HepG2 (cell line): Measurements from ENCODE around the gene TMEM184B. TPM values are rescaled to one million over a fixed set of nuclear protein-coding genes. Genes with fewer than 3 reads are reported as not detected.
A peak's percentile ranks its signal among the peaks of the same experiment; 100 is the strongest.

Experiments used
- ARID5B ChIP-seq: IDR thresholded peaks from 2 replicates; pipeline ENCODE4 v1.4.0; 2020; ENCODE audit warnings: mild to moderate bottlenecking, missing genetic modification reagents
- BCL6 ChIP-seq: IDR thresholded peaks from 2 replicates; pipeline ENCODE4 v1.6.1; 2016; ENCODE audit warnings: missing genetic modification reagents, missing compliant biosample characterization
- DMAP1 ChIP-seq: IDR thresholded peaks from 2 replicates; pipeline ENCODE4 v1.6.1; 2016
- DPF2 ChIP-seq: sonication (generic); formaldehyde crosslinking; IDR thresholded peaks from 2 replicates; pipeline ENCODE4 v1.4.0; 2020; ENCODE audit warnings: mild to moderate bottlenecking, low read depth, missing genetic modification reagents, borderline replicate concordance
- FOXA1 ChIP-seq, 2 experiments: fragments of 450-650 bp in 1 of 2; sonication (generic) in 1 of 2; formaldehyde crosslinking in 1 of 2; IDR thresholded peaks; 2 replicates each; pipeline versions ENCODE4 v1.4.0 to v1.6.1; 2016 to 2020; ENCODE audit warnings: missing genetic modification reagents in 1 of 2
- JUN ChIP-seq: sonication (generic); formaldehyde crosslinking; IDR thresholded peaks from 2 replicates; pipeline ENCODE4 v1.4.0; 2020; ENCODE audit warnings: mild to moderate bottlenecking, missing genetic modification reagents
- KDM5B ChIP-seq: sonication (generic); formaldehyde crosslinking; IDR thresholded peaks from 2 replicates; pipeline ENCODE4 v1.4.0; 2020; ENCODE audit warnings: missing genetic modification reagents, mild to moderate bottlenecking, borderline replicate concordance
- PHF21A ChIP-seq: sonication (generic); formaldehyde crosslinking; IDR thresholded peaks from 2 replicates; pipeline ENCODE4 v1.5.0; 2020; ENCODE audit warnings: mild to moderate bottlenecking, missing genetic modification reagents
- POGZ ChIP-seq: sonication (generic); formaldehyde crosslinking; IDR thresholded peaks from 2 replicates; pipeline ENCODE4 v1.4.0; 2020; ENCODE audit warnings: mild to moderate bottlenecking, missing genetic modification reagents
- RORA ChIP-seq: sonication (generic); formaldehyde crosslinking; IDR thresholded peaks from 2 replicates; pipeline ENCODE4 v1.5.0; 2020; ENCODE audit warnings: mild to moderate bottlenecking, missing genetic modification reagents, moderate library complexity
- SNAPC2 ChIP-seq: sonication (generic); formaldehyde crosslinking; IDR thresholded peaks from 2 replicates; pipeline ENCODE4 v1.8.1; 2022; ENCODE audit warnings: mild to moderate bottlenecking, missing genetic modification reagents
- TEAD2 ChIP-seq: sonication (generic); formaldehyde crosslinking; IDR thresholded peaks from 2 replicates; pipeline ENCODE4 v1.9.0; 2021; ENCODE audit warnings: missing genetic modification reagents
- TOE1 ChIP-seq: sonication (generic); formaldehyde crosslinking; IDR thresholded peaks from 2 replicates; pipeline ENCODE4 v1.4.0; 2020; ENCODE audit warnings: mild to moderate bottlenecking, missing genetic modification reagents
- ZBTB7B ChIP-seq: sonication (generic); formaldehyde crosslinking; IDR thresholded peaks from 2 replicates; pipeline ENCODE4 v1.4.0; 2020; ENCODE audit warnings: missing genetic modification reagents
- ZFP36L1 ChIP-seq: sonication (generic); formaldehyde crosslinking; IDR thresholded peaks from 2 replicates; pipeline ENCODE4 v1.8.0; 2022; ENCODE audit warnings: mild to moderate bottlenecking, missing genetic modification reagents, moderate library complexity
- ZNF33A ChIP-seq: sonication (generic); formaldehyde crosslinking; IDR thresholded peaks from 2 replicates; pipeline ENCODE4 v1.5.1; 2020; ENCODE audit warnings: missing genetic modification reagents, mild to moderate bottlenecking, moderate library complexity, borderline replicate concordance
- ZNF589 ChIP-seq: sonication (generic); formaldehyde crosslinking; conservative IDR thresholded peaks from 2 replicates; pipeline ENCODE4 v1.8.0; 2022; ENCODE audit warnings: mild to moderate bottlenecking, moderate library complexity, missing genetic modification reagents
- ZNF607 ChIP-seq: sonication (generic); formaldehyde crosslinking; IDR thresholded peaks from 2 replicates; pipeline ENCODE4 v1.5.1; 2020; ENCODE audit warnings: missing genetic modification reagents, mild to moderate bottlenecking, borderline replicate concordance
- ZNF616 ChIP-seq: sonication (generic); formaldehyde crosslinking; IDR thresholded peaks from 2 replicates; pipeline ENCODE4 v1.5.0; 2020; ENCODE audit warnings: low read depth, mild to moderate bottlenecking, missing genetic modification reagents
- ZNF687 ChIP-seq: sonication (generic); formaldehyde crosslinking; IDR thresholded peaks from 2 replicates; pipeline ENCODE4 v1.5.1; 2020; ENCODE audit warnings: mild to moderate bottlenecking, missing genetic modification reagents, moderate library complexity
- ZNF746 ChIP-seq: sonication (generic); formaldehyde crosslinking; IDR thresholded peaks from 2 replicates; pipeline ENCODE4 v1.8.0; 2022; ENCODE audit warnings: mild to moderate bottlenecking, missing genetic modification reagents
- polyA plus RNA-seq, 8 experiments: library from polyadenylated mRNA; depleted of rRNA in 3 of 8; stranded (reverse) in 7 of 8; unstranded in 1 of 8; fragments of >200 nt; fragmentation: Illumina TruSeq in 4 of 8; extraction: Trizol in 4 of 8; gene quantifications; 2 replicates each; pipeline versions ENCODE4 v1.2.1 to v1.2.3, GENCODE V29; 2011 to 2016; ENCODE audit warnings: low read depth in 4 of 8, missing spikeins in 1 of 8, mixed read lengths in 1 of 8; ENCODE audit not compliant: insufficient read depth in 1 of 8
- total RNA-seq, 5 experiments: library from RNA; depleted of rRNA; stranded (reverse); fragments of >200 nt; fragmentation: Illumina TruSeq; extraction: Trizol; gene quantifications; 2 replicates each; pipeline ENCODE4 v1.2.3, GENCODE V29; 2016; ENCODE audit warnings: low read depth in 1 of 5

Gene TMEM184B
- total and polyA plus RNA-seq, 2 of the 13 experiments (the other 11 are each of a cell fraction or from before 2014, with no cell fraction given), result 15.9 to 16.0 TPM

GRCh38 chr22:38309614-38310517 is 37.1 kb upstream of the TMEM184B start (continued):
- TF ChIP-seq ZNF589 (CRISPR knock-in tag), result no peak
- peak; percentile 81 for TF ChIP-seq ARID5B (CRISPR knock-in tag)
- no peak for TF ChIP-seq RORA (CRISPR knock-in tag)
- peak; percentile 81; the same call in 1 of the 2 replicates for TF ChIP-seq ZBTB7B
- peak; percentile 82 for TF ChIP-seq BCL6 (CRISPR knock-in tag)
- TF ChIP-seq JUN, result peak; percentile 43; the same call in 1 of the 2 replicates
- no peak for TF ChIP-seq TOE1 (CRISPR knock-in tag)
- no peak for TF ChIP-seq ZNF33A (CRISPR knock-in tag)
- peak; percentile 60; the same call in 1 of the 2 replicates for TF ChIP-seq ZNF607 (CRISPR knock-in tag)
- TF ChIP-seq POGZ, result 0 out of 2 replicates have a peak, but pooled peaks have one; percentile 18
- peak; percentile 95; the same call in 1 of the 2 replicates for TF ChIP-seq PHF21A (CRISPR knock-in tag)
- peak; percentile 47; the same call in 1 of the 2 replicates for TF ChIP-seq DMAP1 (CRISPR knock-in tag)
- TF ChIP-seq TEAD2 (CRISPR knock-in tag), result no peak
- 0 out of 2 replicates have a peak, but pooled peaks have one; percentile 46 for TF ChIP-seq ZFP36L1 (CRISPR knock-in tag)
- TF ChIP-seq DPF2 (CRISPR knock-in tag), result peak; percentile 77
- no peak for TF ChIP-seq FOXA1 (IDR thresholded peaks at IDR 0.05)
- TF ChIP-seq FOXA1 (CRISPR knock-in tag; IDR thresholded peaks at IDR 0.05), result peak; percentile 79
- peak; percentile 55; the same call in 1 of the 2 replicates for TF ChIP-seq ZNF746 (CRISPR knock-in tag)
- no peak for TF ChIP-seq SNAPC2
- peak; percentile 30; the same call in 1 of the 2 replicates for TF ChIP-seq KDM5B (CRISPR knock-in tag)
- TF ChIP-seq ZNF687 (CRISPR knock-in tag), result peak; percentile 80
- TF ChIP-seq ZNF616 (CRISPR knock-in tag), result no peak
